Activated T-cell treated with anti-CD3 and anti-CD28 coated beads, Interleukin-2, amount 50 U/mL, for 48 hours (primary cell): ENCODE data around the gene LDB1.
A peak's percentile ranks its signal among the peaks of the same experiment; 100 is the strongest.

ENCODE experiments used
- DNase-seq, 2 experiments: peaks; one replicate each; pipeline ENCODE4 v3.0.0-alpha.2; 2020

Gene LDB1

GRCh38 chr10:102120142-102120990, at the start of gene LDB1:
Gene LDB1, minus strand, starts transcription at chr10:102120368. Its CDS starts 258 bp downstream, at chr10:102120110.
- peak; percentile 77 to 81 for DNase-seq

GRCh38 chr10:102167861-102168260, 47.7 kb upstream of the LDB1 start:
- DNase-seq: no peak

GRCh38 chr10:102163342-102163989, 43.3 kb upstream of the LDB1 start:
- DNase-seq: no peak

DNA sequence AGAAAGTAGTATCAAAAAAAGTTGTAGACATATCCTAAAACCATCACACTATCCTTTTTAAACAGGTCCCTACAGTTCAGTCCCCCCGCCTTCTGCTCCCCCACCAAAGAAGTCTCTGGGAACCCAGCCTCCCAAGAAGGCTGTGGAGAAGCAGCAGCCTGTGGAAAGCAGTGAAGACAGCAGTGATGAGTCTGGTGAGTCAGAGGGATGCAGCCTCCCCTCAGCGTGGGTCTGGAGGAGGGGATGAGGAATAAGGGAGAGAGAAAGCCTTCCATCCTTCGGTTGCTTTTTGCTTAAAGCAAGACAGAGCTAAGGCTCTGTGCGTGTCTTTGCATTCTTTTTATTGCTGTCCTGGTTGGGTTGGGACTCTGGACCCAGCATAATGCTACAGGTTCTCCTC, 39.7 kb upstream of the LDB1 start:
- no peak for DNase-seq

DNA sequence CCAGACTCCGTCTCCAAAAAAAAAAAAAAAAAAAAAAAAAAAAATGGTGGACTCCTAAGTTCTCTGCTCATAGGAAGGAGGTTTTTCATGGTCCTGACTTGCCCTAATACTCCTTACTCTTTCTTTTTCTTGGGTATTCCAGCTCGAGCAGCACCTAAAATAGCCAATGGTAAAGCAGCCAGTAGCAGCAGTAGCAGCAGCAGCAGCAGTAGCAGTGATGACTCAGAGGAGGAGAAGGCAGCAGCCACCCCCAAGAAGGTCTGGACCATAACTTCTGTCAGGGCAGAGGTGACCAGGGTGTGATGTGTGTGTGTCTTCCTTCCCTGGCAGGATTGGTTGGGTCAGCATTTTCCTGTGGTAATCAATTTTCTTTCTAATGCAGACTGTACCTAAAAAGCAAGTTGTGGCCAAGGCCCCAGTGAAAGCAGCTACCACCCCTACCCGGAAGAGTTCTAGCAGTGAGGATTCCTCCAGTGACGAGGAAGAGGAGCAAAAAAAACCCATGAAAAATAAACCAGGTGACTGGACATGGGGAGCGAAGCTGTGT, 39.0 kb upstream of the LDB1 start:
- DNase-seq: no peak

DNA sequence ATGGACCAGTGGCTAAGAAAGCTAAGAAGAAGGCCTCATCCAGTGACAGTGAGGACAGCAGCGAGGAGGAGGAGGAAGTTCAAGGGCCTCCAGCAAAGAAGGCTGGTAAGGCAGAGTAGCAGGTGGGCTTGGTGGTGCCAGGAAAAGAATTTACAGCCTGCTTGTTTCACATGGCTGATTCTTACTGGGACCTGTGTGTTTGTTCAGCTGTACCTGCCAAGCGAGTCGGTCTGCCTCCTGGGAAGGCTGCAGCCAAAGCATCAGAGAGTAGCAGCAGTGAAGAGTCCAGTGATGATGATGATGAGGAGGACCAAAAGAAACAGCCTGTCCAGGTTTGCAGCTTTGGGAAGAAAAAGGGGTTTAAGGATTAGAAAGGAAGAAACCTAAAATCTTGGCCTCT, 37.1 kb upstream of the LDB1 start:
- no peak for DNase-seq

DNA sequence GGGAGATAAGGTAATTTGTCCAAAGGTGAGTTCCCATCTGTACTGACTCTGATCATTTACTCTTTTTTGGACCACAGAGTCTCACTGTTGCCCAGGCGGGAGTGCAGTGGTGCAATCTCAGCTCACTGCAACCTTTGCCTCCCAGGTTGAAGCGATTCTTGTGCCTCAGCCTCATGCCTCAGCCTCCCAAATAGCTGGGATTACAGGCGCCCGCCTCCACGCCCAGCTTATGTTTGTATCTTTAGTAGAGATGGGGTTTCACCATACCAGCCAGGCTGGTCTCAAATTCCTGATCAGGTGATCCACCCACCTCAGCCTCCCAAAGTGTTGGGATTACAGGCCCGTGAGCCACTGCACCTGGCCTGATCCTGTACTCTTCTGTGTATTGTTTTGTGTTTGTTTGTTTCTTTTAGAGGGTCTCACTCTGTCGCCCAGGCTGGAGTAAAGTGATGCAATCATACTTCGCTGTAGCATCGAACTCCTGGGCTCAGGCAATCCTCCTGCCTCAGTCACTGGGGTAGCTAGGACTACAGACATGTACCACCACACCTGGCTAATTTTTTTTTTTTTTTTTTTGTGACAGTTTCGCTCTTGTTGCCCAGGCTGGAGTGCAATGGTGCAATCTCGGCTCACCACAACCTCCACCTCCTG, 34.4 kb upstream of the LDB1 start:
- no peak for DNase-seq

DNA sequence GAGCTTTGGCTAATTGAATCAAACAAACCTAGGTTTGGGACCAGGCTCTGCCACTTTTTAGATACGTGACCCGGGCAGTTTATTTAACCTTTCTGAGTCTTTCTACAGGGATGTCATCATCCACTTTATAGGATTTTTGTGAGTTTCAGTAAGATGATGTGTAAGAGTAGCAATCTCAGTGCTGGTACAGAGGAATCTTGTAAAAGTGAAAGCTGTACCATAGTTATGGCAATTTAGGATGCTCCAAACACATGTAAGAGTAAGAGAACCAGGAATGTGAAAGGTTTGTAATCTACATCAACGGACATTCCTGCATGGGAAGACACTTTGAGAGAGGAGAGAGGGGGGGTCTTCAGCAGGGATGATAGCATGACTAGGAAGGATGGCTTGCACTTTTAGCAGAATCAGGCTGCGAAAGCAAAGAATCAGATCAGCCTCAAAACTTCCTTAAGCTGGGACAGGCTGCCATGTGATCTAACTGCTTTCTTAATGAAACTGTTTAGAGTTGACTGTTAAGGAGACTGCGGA, 33.0 kb upstream of the LDB1 start:
- DNase-seq: no peak

DNA sequence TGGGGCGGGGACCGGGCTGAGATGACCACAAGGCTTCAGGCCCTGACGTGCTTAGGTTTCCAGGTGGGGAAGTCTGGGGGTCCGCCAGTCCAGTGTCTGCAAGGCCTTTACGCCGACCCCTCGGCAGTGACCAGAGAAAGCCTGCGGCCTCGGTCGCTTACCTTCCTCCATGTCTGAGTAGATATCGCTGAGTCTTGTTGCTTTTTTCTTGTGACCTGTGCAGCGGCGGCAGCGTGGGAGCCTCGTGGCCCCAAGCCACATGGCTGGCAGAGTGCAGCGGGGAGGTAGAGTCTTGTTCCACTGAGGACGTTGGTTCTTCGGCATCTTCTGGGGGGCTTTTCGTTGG, 32.4 kb upstream of the LDB1 start:
- no peak for DNase-seq

GRCh38 chr10:102151774-102152544, 31.8 kb upstream of the LDB1 start, which contains the start of gene NOLC1:
Gene NOLC1, plus strand, starts transcription at chr10:102152389. Its CDS starts 22 bp downstream, at chr10:102152411.
- peak; percentile 100 for DNase-seq

DNA sequence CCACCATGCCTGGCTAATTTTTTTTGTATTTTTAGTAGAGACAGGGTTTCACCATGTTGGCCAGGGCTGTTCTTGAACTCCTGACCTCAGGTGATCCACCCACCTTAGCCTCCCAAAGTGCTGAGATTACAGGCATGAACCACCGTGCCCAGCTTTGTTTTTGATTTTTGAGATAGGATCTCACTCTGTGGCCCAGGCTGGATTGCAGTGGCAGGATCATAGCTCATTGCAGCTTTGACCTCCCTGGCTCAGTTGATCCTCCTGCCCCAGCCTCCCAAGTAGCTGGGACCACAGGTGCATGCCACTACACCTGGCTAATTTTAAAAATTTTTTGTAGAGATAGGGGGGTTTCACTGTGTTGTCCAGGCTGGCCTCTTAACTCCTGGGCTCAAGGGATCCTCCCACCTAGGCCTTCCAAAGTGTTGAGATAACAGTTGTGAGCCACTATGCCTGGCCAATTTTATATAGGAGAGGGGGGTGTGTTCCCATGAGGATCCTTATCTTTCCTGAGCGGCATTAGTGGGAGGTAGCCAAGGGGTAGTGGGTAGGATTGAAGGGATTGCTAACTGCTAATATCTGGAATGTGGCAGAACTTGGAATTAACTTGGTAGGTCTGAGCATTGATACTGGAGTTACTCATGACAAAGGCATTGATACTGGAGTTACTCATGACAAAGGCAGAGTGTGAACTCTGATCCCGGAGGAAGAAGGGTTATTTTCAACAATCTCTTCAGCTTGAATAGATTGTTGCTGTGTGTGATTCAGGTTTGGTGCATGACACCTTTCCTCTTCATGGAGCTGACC, 31.0 kb upstream of the LDB1 start:
- DNase-seq: no peak

DNA sequence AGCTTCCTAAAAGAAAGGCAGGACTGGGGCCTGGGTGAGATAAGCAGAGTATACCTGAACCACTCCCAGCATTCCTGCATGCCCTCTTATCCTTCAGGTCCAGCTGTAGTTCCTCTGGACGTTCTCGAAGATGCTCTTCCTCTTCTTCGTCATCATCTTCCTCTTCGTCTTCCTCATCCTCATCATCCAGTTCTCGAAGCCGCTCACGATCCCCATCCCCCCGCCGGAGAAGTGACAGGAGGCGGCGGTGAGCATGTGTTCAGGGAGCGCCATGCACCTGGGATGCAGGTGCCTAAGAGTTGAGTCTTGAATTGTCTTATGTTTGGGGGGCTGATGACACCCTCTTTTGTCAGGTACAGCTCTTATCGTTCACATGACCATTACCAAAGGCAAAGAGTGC, 28.1 kb upstream of the LDB1 start:
- no peak for DNase-seq

DNA sequence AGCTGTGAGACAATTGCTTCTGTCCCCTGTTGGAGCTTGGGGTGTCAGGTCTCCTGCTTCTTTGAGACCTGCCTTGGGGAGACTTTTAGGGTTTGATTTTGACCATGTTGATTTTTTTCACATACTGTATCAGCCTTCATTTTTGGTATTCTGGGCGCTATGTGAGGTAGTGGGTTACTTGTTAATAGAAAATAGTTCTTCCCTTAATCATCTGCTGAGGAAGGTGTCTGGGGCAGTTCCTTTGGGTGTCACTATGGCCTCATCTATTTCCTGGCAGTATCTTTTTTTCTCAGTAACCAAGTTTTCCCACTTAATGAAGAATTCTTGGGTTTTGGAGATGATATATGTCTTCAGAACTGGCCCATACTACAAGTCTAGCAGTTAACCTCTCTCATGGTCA, 27.4 kb upstream of the LDB1 start:
- no peak for DNase-seq

- DNase-seq: no peak
Measured at GRCh38 chr10:102146971-102147428, 26.8 kb upstream of the LDB1 start.

DNA sequence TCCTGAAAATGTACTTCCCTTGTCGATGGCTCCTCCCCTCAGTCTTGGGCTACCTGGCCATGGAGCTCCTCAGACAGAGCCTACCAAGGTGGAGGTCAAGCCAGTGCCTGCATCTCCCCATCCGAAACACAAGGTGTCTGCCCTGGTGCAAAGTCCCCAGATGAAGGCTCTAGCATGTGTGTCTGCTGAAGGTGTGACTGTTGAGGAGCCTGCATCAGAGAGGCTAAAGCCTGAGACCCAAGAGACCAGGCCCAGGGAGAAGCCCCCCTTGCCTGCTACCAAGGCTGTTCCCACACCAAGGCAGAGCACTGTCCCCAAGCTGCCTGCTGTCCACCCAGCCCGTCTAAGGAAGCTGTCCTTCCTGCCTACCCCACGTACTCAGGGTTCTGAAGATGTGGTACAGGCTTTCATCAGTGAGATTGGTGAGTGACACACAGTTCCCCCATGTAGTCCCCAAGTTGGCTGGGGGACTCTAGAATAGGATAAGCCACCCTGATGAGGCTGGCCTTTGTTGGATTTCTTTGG, 21.5 kb upstream of the LDB1 start:
- DNase-seq: no peak

DNA sequence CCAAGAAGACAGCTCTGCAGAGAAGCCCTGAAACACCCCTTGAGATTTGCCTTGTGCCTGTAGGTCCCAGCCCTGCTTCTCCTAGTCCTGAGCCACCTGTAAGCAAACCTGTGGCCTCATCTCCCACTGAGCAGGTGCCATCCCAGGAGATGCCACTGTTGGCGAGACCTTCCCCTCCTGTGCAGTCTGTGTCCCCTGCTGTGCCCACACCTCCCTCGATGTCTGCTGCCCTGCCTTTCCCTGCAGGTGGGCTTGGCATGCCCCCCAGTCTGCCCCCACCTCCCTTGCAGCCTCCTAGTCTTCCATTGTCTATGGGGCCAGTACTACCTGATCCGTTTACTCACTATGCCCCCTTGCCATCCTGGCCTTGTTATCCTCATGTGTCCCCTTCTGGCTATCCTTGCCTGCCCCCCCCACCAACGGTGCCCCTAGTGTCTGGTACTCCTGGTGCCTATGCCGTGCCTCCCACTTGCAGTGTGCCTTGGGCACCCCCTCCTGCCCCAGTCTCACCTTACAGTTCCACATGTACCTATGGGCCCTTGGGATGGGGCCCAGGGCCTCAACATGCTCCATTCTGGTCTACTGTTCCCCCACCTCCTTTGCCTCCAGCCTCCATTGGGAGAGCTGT, 20.9 kb upstream of the LDB1 start:
- DNase-seq: no peak

- DNase-seq: no peak
Measured at GRCh38 chr10:102140218-102140617, 20.1 kb upstream of the LDB1 start.

GRCh38 chr10:102139281-102140110, 19.3 kb upstream of the LDB1 start:
- no peak for DNase-seq

DNA sequence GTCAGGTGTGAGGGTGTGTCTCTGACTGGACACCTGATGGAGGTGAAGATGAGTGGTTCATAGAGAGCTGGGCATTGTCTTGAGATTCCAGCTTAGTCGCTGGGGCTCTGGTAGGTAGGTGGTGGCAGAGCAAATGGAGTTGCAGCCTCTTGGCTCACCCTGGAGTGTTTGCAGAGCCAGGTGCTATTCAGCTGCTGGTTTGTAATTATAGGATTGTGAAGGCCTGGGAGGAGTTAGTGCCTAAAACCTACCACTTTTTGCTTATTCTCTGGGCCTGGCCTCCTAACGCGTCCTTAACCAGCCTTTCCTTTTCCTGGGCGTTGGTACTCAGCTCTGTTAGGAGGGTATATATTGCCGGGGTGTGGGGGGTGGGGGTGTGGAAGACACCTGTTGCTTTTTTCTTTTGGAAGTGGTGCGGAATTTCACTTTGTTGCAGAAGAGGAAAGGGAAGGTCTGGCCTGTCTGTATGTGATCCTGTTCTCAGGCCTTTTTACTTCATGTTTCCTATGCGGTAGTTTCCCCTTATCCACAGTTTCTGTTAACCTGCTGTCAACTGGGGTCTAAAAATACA, 15.9 kb upstream of the LDB1 start:
- DNase-seq: no peak

- DNase-seq: no peak
Measured at GRCh38 chr10:102134416-102134815, 14.2 kb upstream of the LDB1 start.
